H9 (cell line): ENCODE data around the gene SLC24A3. TPM values are rescaled to one million over a fixed set of nuclear protein-coding genes. Genes with fewer than 3 reads are reported as not detected.

Source experiments
- DNase-seq: peaks from one replicate; pipeline ENCODE4 v3.0.0-alpha.2; 2017
- H2AFZ ChIP-seq: one replicate; pipeline ENCODE4 v1.6.1; 2013; ENCODE audit warnings: mild to moderate bottlenecking, low read length, control low read depth, moderate library complexity
- H2AK5ac ChIP-seq: 2 replicates; pipeline ENCODE4 v1.6.1; 2013; ENCODE audit warnings: low read length, control low read depth, mixed read lengths; ENCODE audit not compliant: insufficient read length
- H2BK120ac ChIP-seq: one replicate; pipeline ENCODE4 v1.6.1; 2013; ENCODE audit warnings: low read depth, mild to moderate bottlenecking, low read length, control low read depth, inconsistent platforms; ENCODE audit not compliant: poor library complexity, severe bottlenecking
- H2BK12ac ChIP-seq: 2 replicates; pipeline ENCODE4 v1.6.1; 2013; ENCODE audit warnings: low read length, control low read depth, mixed read lengths, low read depth; ENCODE audit not compliant: insufficient read length
- H2BK15ac ChIP-seq: 2 replicates; pipeline ENCODE4 v1.6.1; 2013; ENCODE audit warnings: low read depth, low read length, control low read depth
- H2BK20ac ChIP-seq: one replicate; pipeline ENCODE4 v1.6.1; 2013; ENCODE audit warnings: low read depth, mild to moderate bottlenecking, low read length, control low read depth, inconsistent platforms; ENCODE audit not compliant: poor library complexity, severe bottlenecking
- H2BK5ac ChIP-seq: 2 replicates; pipeline ENCODE4 v1.6.1; 2013; ENCODE audit warnings: low read length, control low read depth, mixed read lengths; ENCODE audit not compliant: insufficient read length
- H3K14ac ChIP-seq: 2 replicates; pipeline ENCODE4 v1.6.1; 2013; ENCODE audit warnings: low read length, control low read depth; ENCODE audit not compliant: insufficient read depth
- H3K18ac ChIP-seq: 2 replicates; pipeline ENCODE4 v1.6.1; 2013; ENCODE audit warnings: low read depth, mild to moderate bottlenecking, mixed read lengths, low read length, control low read depth; ENCODE audit not compliant: insufficient read length
- H3K23ac ChIP-seq: 2 replicates; pipeline ENCODE4 v1.6.1; 2013; ENCODE audit warnings: low read length, control low read depth, mixed read lengths, low read depth; ENCODE audit not compliant: insufficient read length
- H3K23me2 ChIP-seq: 2 replicates; pipeline ENCODE4 v1.6.1; 2013; ENCODE audit warnings: low read depth, mild to moderate bottlenecking, mixed read lengths, low read length, control low read depth; ENCODE audit not compliant: insufficient read length, poor library complexity, severe bottlenecking
- H3K27ac ChIP-seq: 2 replicates; pipeline ENCODE4 v1.5.1; 2013; ENCODE audit warnings: low read length, control low read depth, mixed read lengths, low read depth; ENCODE audit not compliant: insufficient read length
- H3K27me3 ChIP-seq: 2 replicates; pipeline ENCODE4 v1.6.1; 2013; ENCODE audit warnings: low read length, control low read depth, inconsistent platforms; ENCODE audit not compliant: insufficient read depth
- H3K4ac ChIP-seq: 2 replicates; pipeline ENCODE4 v1.6.1; 2013; ENCODE audit warnings: low read depth, mild to moderate bottlenecking, control low read depth, inconsistent platforms, low read length, moderate library complexity
- H3K4me1 ChIP-seq: 2 replicates; pipeline ENCODE4 v1.6.1; 2013; ENCODE audit warnings: low read length, control low read depth, inconsistent platforms; ENCODE audit not compliant: insufficient read depth
- H3K4me2 ChIP-seq: 2 replicates; pipeline ENCODE4 v1.6.1; 2013; ENCODE audit warnings: low read length, control low read depth, mixed read lengths; ENCODE audit not compliant: insufficient read length, insufficient read depth
- H3K56ac ChIP-seq: 2 replicates; pipeline ENCODE4 v1.6.1; 2013; ENCODE audit warnings: low read depth, mild to moderate bottlenecking, mixed read lengths, low read length, control low read depth; ENCODE audit not compliant: insufficient read length
- H3K79me1 ChIP-seq: 2 replicates; pipeline ENCODE4 v1.6.1; 2013; ENCODE audit warnings: low read depth, mild to moderate bottlenecking, moderate library complexity, low read length, control low read depth, inconsistent platforms; ENCODE audit not compliant: insufficient read depth, poor library complexity, severe bottlenecking
- H3K79me2 ChIP-seq: 2 replicates; pipeline ENCODE4 v1.6.1; 2013; ENCODE audit warnings: low read length, control low read depth, inconsistent platforms; ENCODE audit not compliant: insufficient read depth
- H3K9ac ChIP-seq: 2 replicates; pipeline ENCODE4 v1.6.1; 2013; ENCODE audit warnings: low read length, control low read depth, mixed read lengths; ENCODE audit not compliant: insufficient read length; ENCODE audit errors: extremely low read depth
- H3K9me3 ChIP-seq: one replicate; pipeline ENCODE4 v1.6.1; 2013; ENCODE audit warnings: low read depth, low read length, inconsistent platforms; ENCODE audit not compliant: control insufficient read depth
- H3T11ph ChIP-seq: one replicate; pipeline ENCODE4 v1.6.1; 2013; ENCODE audit warnings: mild to moderate bottlenecking, low read length, control low read depth, inconsistent platforms
- H4K20me1 ChIP-seq: one replicate; pipeline ENCODE4 v1.6.1; 2013; ENCODE audit not compliant: control insufficient read depth, insufficient read length, insufficient read depth
- H4K5ac ChIP-seq: 2 replicates; pipeline ENCODE4 v1.6.1; 2013; ENCODE audit warnings: low read depth, mild to moderate bottlenecking, mixed read lengths, low read length, control low read depth; ENCODE audit not compliant: insufficient read length
- H4K8ac ChIP-seq: replicated peaks from 2 replicates; pipeline ENCODE4 v1.6.1; 2013; ENCODE audit warnings: low read length, control low read depth, mixed read lengths, low read depth; ENCODE audit not compliant: insufficient read length
- H4K91ac ChIP-seq: 2 replicates; pipeline ENCODE4 v1.6.1; 2013; ENCODE audit warnings: low read depth, mild to moderate bottlenecking, moderate library complexity, mixed read lengths, low read length, control low read depth; ENCODE audit not compliant: insufficient read length
- H3K27ac Mint-ChIP-seq, 3 experiments: 2 replicates in 2 of 3; 3 replicates in 1 of 3; pipeline ENCODE4 v1.8.0; 2020 to 2021; ENCODE audit warnings: mixed read lengths in 3 of 3, mild to moderate bottlenecking in 1 of 3, moderate library complexity in 1 of 3
- H3K27me3 Mint-ChIP-seq: 2 replicates; pipeline ENCODE4 v1.8.0; 2021; ENCODE audit warnings: low read depth, mild to moderate bottlenecking, moderate library complexity, mixed read lengths
- H3K36me3 Mint-ChIP-seq, 3 experiments: 2 replicates in 2 of 3; 3 replicates in 1 of 3; pipeline ENCODE4 v1.8.0; 2020 to 2021; ENCODE audit warnings: low read depth in 3 of 3, mixed read lengths in 3 of 3; ENCODE audit not compliant: insufficient read depth in 1 of 3
- H3K4me1 Mint-ChIP-seq, 2 experiments: 2 replicates each; pipeline ENCODE4 v1.8.0; 2020; ENCODE audit warnings: mixed read lengths in 2 of 2
- H3K4me3 Mint-ChIP-seq, 2 experiments: 2 replicates in 1 of 2; 3 replicates in 1 of 2; pipeline ENCODE4 v1.8.0; 2020 to 2021; ENCODE audit warnings: mild to moderate bottlenecking in 2 of 2, mixed read lengths in 2 of 2, moderate library complexity in 1 of 2
- H3K9me3 Mint-ChIP-seq, 2 experiments: 2 replicates in 1 of 2; 3 replicates in 1 of 2; pipeline ENCODE4 v1.8.0; 2020; ENCODE audit warnings: mild to moderate bottlenecking in 2 of 2, mixed read lengths in 2 of 2, moderate library complexity in 1 of 2
- CTCF ChIP-seq: fragments of 200-600 bp; sonication (generic); conservative IDR thresholded peaks from 3 replicates; pipeline ENCODE4 v1.8.0; 2021; ENCODE audit warnings: antibody characterized with exemption, mild to moderate bottlenecking
- WGBS: extraction: QIAGEN DNeasy Blood & Tissue Kit; methylation state at CpG from one replicate; pipeline ENCODE4 v1.1.7; 2013; ENCODE audit warnings: missing lambda C conversion rate, low lambda C conversion rate, mixed read lengths; ENCODE audit not compliant: insufficient read length; ENCODE audit errors: extremely low coverage; 5-methylcytosine and 5-hydroxymethylcytosine counted together
- total RNA-seq: library from RNA; stranded (reverse); gene quantifications from 2 replicates; pipeline ENCODE4 v1.2.1, GENCODE V29; 2021

The SLC24A3 gene
- total RNA-seq, 1 experiment from 2014 or later: 0.83 TPM

- Histone ChIP-seq H3K27me3 (no peaks in the 10 kb centered on the region; the same call in 1 of the 2 replicates), H2BK5ac (no peak overlapping the region), H2AFZ (no peak overlapping the region), H3K4me1 (no peaks in the 10 kb centered on the region), H4K20me1 (no peaks in the 10 kb centered on the region), H3K56ac (no peak overlapping the region), H3K23me2 (no peaks in the 10 kb centered on the region), H2BK12ac (no peak overlapping the region), H3K27ac (no peak overlapping the region), H2BK15ac (no peak overlapping the region), H3T11ph (no peak overlapping the region), H2AK5ac (no peak overlapping the region), H4K5ac (no peak overlapping the region), H3K4ac (no peak overlapping the region), H4K8ac (no peak overlapping the region), H3K79me1 (no peaks in the 10 kb centered on the region), H3K14ac (no peak overlapping the region), H3K4me2 (no peak overlapping the region), H3K9me3 (no peaks in the 10 kb centered on the region), H3K9ac (no peak overlapping the region), H4K91ac (no peak overlapping the region), H2BK120ac (no peak overlapping the region), H3K23ac (no peak overlapping the region), H2BK20ac (no peak overlapping the region), H3K18ac (no peak overlapping the region), H3K79me2 (no peaks in the 10 kb centered on the region)
- Mint-ChIP-seq H3K9me3 (no peaks in the 10 kb centered on the region), H3K36me3 (peaks cover 0 to 4% (median 0%) of the 10 kb centered on the region in 3 experiments; a peak in 1 of 7 replicates), H3K4me1 (peaks cover 0 to 3% of the 10 kb centered on the region in 2 experiments; a peak in 2 of 4 replicates), H3K27ac (no peak overlapping the region; a peak in 1 of 7 replicates), H3K4me3 (no peak overlapping the region), H3K27me3 (0 out of 2 replicates have a peak, but pooled peaks cover 2% of the 10 kb centered on the region)
- WGBS: no CpG with 5 or more reads among the region's 3 CpGs
- no peak for TF ChIP-seq CTCF
- no peak for DNase-seq
Measured at GRCh38 chr20:19284400-19285178, 72.1 kb downstream of the SLC24A3 start.
